GM12865 (cell line): ENCODE results near the gene RIT2.
"Not testable (repeated sequence)": the region's sequence is repeated elsewhere in the genome, so short reads cannot be mapped to it uniquely, and the experiment has no call there.

Experiments
- DNase-seq: peaks from one replicate; pipeline ENCODE4 v3.0.0; 2010; ENCODE audit warnings: low read depth
- H3K4me3 ChIP-seq: 2 replicates; pipeline ENCODE4 v1.5.1; 2011; ENCODE audit warnings: mild to moderate bottlenecking, low read depth, low read length, control low read depth
- TF ChIP-seq, protein P1 (sequence below): IDR thresholded peaks from 2 replicates; pipeline ENCODE4 v1.5.1; 2011; ENCODE audit warnings: low read length, control low read depth, low read depth, inconsistent platforms; ENCODE audit not compliant: insufficient read depth; ENCODE audit errors: missing control alignments

The RIT2 gene

DNA sequence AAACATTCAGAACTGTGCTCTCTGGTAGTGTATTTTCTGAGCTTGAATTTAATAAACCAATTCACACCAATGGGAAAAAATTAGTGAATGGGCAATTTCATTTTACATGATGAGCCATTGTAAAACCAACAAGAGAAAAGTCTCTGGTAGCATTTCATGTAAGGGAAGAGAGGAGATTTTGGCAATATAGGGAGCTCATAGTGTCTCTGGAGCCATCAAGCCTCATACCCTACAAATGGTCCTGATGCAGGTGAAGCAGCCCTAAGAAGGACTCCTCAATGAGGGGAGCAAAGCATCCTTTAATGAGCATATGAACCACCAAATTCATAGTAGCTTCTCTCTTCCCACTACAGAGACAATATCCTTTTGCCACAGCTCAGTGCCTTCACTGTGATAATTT is 373.0 kb downstream of the RIT2 start:
- TF ChIP-seq, protein P1, sequence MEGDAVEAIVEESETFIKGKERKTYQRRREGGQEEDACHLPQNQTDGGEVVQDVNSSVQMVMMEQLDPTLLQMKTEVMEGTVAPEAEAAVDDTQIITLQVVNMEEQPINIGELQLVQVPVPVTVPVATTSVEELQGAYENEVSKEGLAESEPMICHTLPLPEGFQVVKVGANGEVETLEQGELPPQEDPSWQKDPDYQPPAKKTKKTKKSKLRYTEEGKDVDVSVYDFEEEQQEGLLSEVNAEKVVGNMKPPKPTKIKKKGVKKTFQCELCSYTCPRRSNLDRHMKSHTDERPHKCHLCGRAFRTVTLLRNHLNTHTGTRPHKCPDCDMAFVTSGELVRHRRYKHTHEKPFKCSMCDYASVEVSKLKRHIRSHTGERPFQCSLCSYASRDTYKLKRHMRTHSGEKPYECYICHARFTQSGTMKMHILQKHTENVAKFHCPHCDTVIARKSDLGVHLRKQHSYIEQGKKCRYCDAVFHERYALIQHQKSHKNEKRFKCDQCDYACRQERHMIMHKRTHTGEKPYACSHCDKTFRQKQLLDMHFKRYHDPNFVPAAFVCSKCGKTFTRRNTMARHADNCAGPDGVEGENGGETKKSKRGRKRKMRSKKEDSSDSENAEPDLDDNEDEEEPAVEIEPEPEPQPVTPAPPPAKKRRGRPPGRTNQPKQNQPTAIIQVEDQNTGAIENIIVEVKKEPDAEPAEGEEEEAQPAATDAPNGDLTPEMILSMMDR, result no peak
- H3K4me3 ChIP-seq, result no peak overlapping the region
- DNase-seq, result no peak

DNA sequence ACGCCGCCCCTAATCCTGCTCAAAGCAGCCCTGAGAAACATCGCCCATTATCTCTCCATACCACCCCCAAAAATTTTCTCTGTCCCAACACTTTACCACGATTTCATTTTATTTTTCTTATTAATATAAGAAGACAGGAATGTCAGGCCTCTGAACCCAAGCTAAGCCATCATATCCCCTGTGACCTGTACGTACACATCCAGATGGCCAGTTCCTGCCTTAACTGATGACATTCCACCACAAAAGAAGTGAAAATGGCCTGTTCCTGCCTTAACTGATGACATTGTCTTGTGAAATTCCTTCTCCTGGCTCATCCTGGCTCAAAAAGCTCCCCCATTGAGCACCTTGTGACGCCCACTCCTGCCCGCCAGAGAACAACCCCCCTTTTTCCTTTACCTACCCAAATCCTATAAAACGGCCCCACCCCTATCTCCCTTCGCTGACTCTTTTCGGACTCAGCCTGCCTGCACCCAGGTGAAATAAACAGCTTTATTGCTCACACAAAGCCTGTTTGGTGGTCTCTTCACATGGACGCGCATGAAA is 373.6 kb downstream of the RIT2 start:
- H3K4me3 ChIP-seq, DNase-seq: not testable (repeated sequence)

DNA sequence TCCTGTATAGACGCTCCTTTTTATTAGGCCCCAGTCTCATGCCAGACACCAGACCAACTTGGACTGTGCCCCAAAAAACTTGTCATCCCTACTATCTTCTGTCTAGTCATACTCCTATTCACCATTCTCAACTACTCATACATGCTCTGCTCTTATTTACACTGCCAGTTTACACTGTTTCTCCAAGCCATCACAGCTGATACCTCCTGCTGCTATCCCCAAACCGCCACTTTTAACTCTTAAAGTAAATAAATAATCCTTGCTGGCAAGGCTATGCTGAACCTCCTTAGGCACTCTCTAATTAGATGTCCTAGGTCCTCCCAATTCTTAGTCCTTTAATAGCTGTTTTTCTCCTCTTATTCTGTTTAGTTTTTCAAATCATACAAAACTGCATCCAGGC is 374.2 kb downstream of the RIT2 start:
- not testable (repeated sequence) for H3K4me3 ChIP-seq, DNase-seq

- TF ChIP-seq, protein P1, result no peak
- H3K4me3 ChIP-seq, result no peak overlapping the region
- DNase-seq, result no peak
These were observed 379.4 kb downstream of the RIT2 start for GRCh38 chr18:42736074-42736473.

DNA sequence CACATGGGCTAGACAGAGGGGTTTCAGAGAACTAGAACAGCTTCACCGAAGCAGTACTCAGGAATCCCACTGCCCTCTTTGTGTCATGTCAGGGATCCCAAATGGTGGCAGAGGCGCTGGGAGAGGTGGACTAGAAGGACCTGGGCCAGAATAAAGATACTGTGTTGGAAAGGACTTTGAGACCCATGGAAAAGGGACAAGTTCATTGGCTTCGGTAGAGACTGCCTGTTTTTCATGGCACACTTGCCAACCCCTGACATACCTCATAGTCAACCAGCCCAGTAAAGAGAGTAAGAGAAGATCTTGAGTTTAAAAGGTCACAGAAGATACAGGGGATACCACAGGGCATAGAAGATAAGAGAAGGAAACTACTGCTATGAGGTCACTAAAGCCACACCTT is 381.0 kb downstream of the RIT2 start:
- TF ChIP-seq, protein P1, result no peak
- no peak for DNase-seq
- H3K4me3 ChIP-seq, result no peak overlapping the region

GRCh38 chr18:42730272-42730671 is 385.2 kb downstream of the RIT2 start:
- DNase-seq, result no peak

GRCh38 chr18:42719221-42719620 is 396.3 kb downstream of the RIT2 start:
- H3K4me3 ChIP-seq, result no peak overlapping the region
- TF ChIP-seq, protein P1, result no peak
- DNase-seq, result no peak

More at GRCh38 chr18:42730272-42730671, 385.2 kb downstream of the RIT2 start:
- H3K4me3 ChIP-seq, result no peak overlapping the region
- TF ChIP-seq, protein P1, result no peak

GRCh38 chr18:42712065-42712464 is 403.4 kb downstream of the RIT2 start:
- H3K4me3 ChIP-seq, result no peak overlapping the region
- TF ChIP-seq, protein P1, result no peak
- DNase-seq, result no peak
